BLaER1 treated with 17β-estradiol and CSF1 and Interleukin-3, amounts not matched to agents 10 nM and 100 nM (cell line): ENCODE data around the gene SCFD2.
"Not testable (repeated sequence)": the region's sequence is repeated elsewhere in the genome, so short reads cannot be mapped to it uniquely, and the experiment has no call there.

Experiments used
- H3K27ac ChIP-seq, 11 experiments: shearing (Covaris generic); formaldehyde crosslinking; 2 replicates each; pipeline ENCODE4 v1.8.1; 2022
- H3K27me3 ChIP-seq, 11 experiments: shearing (Covaris generic); formaldehyde crosslinking; 2 replicates each; pipeline ENCODE4 v1.8.1; 2022
- H3K36me3 ChIP-seq, 11 experiments: shearing (Covaris generic); formaldehyde crosslinking; 2 replicates each; pipeline ENCODE4 v1.8.1; 2022
- H3K4me1 ChIP-seq, 10 experiments: shearing (Covaris generic); formaldehyde crosslinking; 2 replicates each; pipeline ENCODE4 v1.8.1; 2022
- H3K4me2 ChIP-seq, 11 experiments: shearing (Covaris generic); formaldehyde crosslinking; 2 replicates each; pipeline ENCODE4 v1.8.1; 2022
- H3K4me3 ChIP-seq, 10 experiments: shearing (Covaris generic); formaldehyde crosslinking; 2 replicates each; pipeline ENCODE4 v1.8.1; 2022
- H3K9ac ChIP-seq, 11 experiments: shearing (Covaris generic); formaldehyde crosslinking; 2 replicates each; pipeline ENCODE4 v1.8.1; 2022
- H3K9me3 ChIP-seq, 11 experiments: shearing (Covaris generic); formaldehyde crosslinking; replicated peaks in 1 of 11; 2 replicates each; pipeline ENCODE4 v1.8.1; 2022
- H4K20me1 ChIP-seq, 11 experiments: shearing (Covaris generic); formaldehyde crosslinking; 2 replicates each; pipeline ENCODE4 v1.8.1; 2022
- Cebpa-rat ChIP-seq, 11 experiments: shearing (Covaris generic); IDR thresholded peaks; 2 replicates each; pipeline ENCODE4 v1.8.1; 2022

Gene SCFD2

GRCh38 chr4:53354012-53354722 lies 11.7 kb downstream of the SCFD2 start:
- no peak for TF ChIP-seq Cebpa-rat (IDR thresholded peaks at IDR 0.05)
- peaks cover 0 to 55% (median 0%) of the 10 kb centered on the region in 11 experiments; a peak in 7 of 22 replicates for H4K20me1 ChIP-seq
- H3K36me3 ChIP-seq = peaks cover 40 to 94% (median 79%) of the 10 kb centered on the region in 11 experiments
- no peak overlapping the region for H3K4me2 ChIP-seq
- peaks cover 10 to 41% (median 32%) of the 10 kb centered on the region in 11 experiments for H3K9me3 ChIP-seq
- no peak overlapping the region for H3K4me3 ChIP-seq
- H3K4me1 ChIP-seq = peaks cover 0 to 12% (median 6%) of the 10 kb centered on the region in 10 experiments; a peak in 9 of 20 replicates
- no peaks in the 10 kb centered on the region for H3K27me3 ChIP-seq
- no peak overlapping the region for H3K9ac ChIP-seq
- H3K27ac ChIP-seq = no peak overlapping the region

GRCh38 chr4:53349091-53349491 lies 16.8 kb downstream of the SCFD2 start:
- H3K9ac ChIP-seq = no peak overlapping the region
- no peaks in the 10 kb centered on the region for H3K27me3 ChIP-seq
- H3K4me2 ChIP-seq = no peak overlapping the region
- peaks cover 18 to 35% (median 25%) of the 10 kb centered on the region in 11 experiments for H3K9me3 ChIP-seq
- no peak overlapping the region for H3K27ac ChIP-seq
- H4K20me1 ChIP-seq = peaks cover 0 to 31% (median 0%) of the 10 kb centered on the region in 11 experiments; a peak in 4 of 22 replicates
- TF ChIP-seq Cebpa-rat (IDR thresholded peaks at IDR 0.05) = no peak
- no peak overlapping the region for H3K4me3 ChIP-seq
- H3K36me3 ChIP-seq = peaks cover 51 to 89% (median 82%) of the 10 kb centered on the region in 11 experiments
- peaks cover 0 to 6% (median 0%) of the 10 kb centered on the region in 10 experiments; a peak in 1 of 20 replicates for H3K4me1 ChIP-seq

- Histone ChIP-seq H3K4me1 (peaks cover 0 to 6% (median 0%) of the 10 kb centered on the region in 10 experiments; a peak in 1 of 20 replicates), H3K4me3 (no peak overlapping the region), H3K4me2 (no peak overlapping the region), H3K9me3 (peaks cover 16 to 35% (median 21%) of the 10 kb centered on the region in 11 experiments), H3K27me3 (no peaks in the 10 kb centered on the region), H3K27ac (no peak overlapping the region), H3K36me3 (peaks cover 47 to 79% (median 72%) of the 10 kb centered on the region in 11 experiments), H4K20me1 (peaks cover 0 to 20% (median 0%) of the 10 kb centered on the region in 11 experiments; a peak in 3 of 22 replicates), H3K9ac (no peak overlapping the region)
- no peak for TF ChIP-seq Cebpa-rat (IDR thresholded peaks at IDR 0.05)
These were observed 17.8 kb downstream of the SCFD2 start for GRCh38 chr4:53348046-53348445.

GRCh38 chr4:53346920-53347852 lies 18.7 kb downstream of the SCFD2 start:
- Histone ChIP-seq H3K9ac (no peak overlapping the region), H3K9me3 (peaks cover 16 to 36% (median 21%) of the 10 kb centered on the region in 11 experiments), H3K27ac (no peak overlapping the region), H3K4me3 (no peak overlapping the region), H3K4me1 (peaks cover 0 to 6% (median 0%) of the 10 kb centered on the region in 10 experiments; a peak in 1 of 20 replicates), H4K20me1 (peaks cover 0 to 14% (median 0%) of the 10 kb centered on the region in 11 experiments; a peak in 3 of 22 replicates), H3K36me3 (peaks cover 38 to 70% (median 63%) of the 10 kb centered on the region in 11 experiments; a peak in 21 of 22 replicates), H3K27me3 (no peaks in the 10 kb centered on the region), H3K4me2 (no peak overlapping the region)
- TF ChIP-seq Cebpa-rat (IDR thresholded peaks at IDR 0.05) = no peak

GRCh38 chr4:53346392-53346791 lies 19.5 kb downstream of the SCFD2 start:
- H3K4me2 ChIP-seq, H3K27me3 ChIP-seq, H3K27ac ChIP-seq, H3K4me3 ChIP-seq, H3K9ac ChIP-seq, H3K4me1 ChIP-seq: not testable (repeated sequence)
- Histone ChIP-seq H3K36me3 (peaks cover 34 to 65% (median 58%) of the 10 kb centered on the region in 11 experiments; a peak in 21 of 22 replicates), H3K9me3 (peaks cover 16 to 43% (median 24%) of the 10 kb centered on the region in 11 experiments), H4K20me1 (peaks cover 0 to 19% (median 0%) of the 10 kb centered on the region in 11 experiments; a peak in 3 of 22 replicates)

GRCh38 chr4:53340145-53340544 lies 25.7 kb downstream of the SCFD2 start:
- not testable (repeated sequence) for H3K4me3 ChIP-seq
- peaks cover 0 to 15% (median 0%) of the 10 kb centered on the region in 11 experiments; a peak in 2 of 22 replicates for H4K20me1 ChIP-seq

GRCh38 chr4:53334916-53335315 lies 30.9 kb downstream of the SCFD2 start:
- not testable (repeated sequence) for H3K4me3 ChIP-seq, H3K4me1 ChIP-seq, H3K9me3 ChIP-seq, H3K27ac ChIP-seq, H3K9ac ChIP-seq, H3K27me3 ChIP-seq, H3K4me2 ChIP-seq
- H4K20me1 ChIP-seq = peaks cover 0 to 11% (median 0%) of the 10 kb centered on the region in 11 experiments; a peak in 2 of 22 replicates
- peaks cover 0 to 24% (median 12%) of the 10 kb centered on the region in 11 experiments; a peak in 14 of 22 replicates for H3K36me3 ChIP-seq

More at GRCh38 chr4:53340145-53340544, 25.7 kb downstream of the SCFD2 start:
- not testable (repeated sequence) for H3K27me3 ChIP-seq, H3K4me2 ChIP-seq, H3K9ac ChIP-seq, H3K27ac ChIP-seq, H3K4me1 ChIP-seq
- H3K9me3 ChIP-seq = peaks cover 11 to 47% (median 30%) of the 10 kb centered on the region in 11 experiments
- H3K36me3 ChIP-seq = peaks cover 0 to 40% (median 20%) of the 10 kb centered on the region in 11 experiments; a peak in 15 of 22 replicates

GRCh38 chr4:53326535-53326934 lies 39.3 kb downstream of the SCFD2 start:
- H3K9me3 ChIP-seq = peaks cover 0 to 4% (median 0%) of the 10 kb centered on the region in 11 experiments; a peak in 3 of 22 replicates
- no peak overlapping the region for H3K9ac ChIP-seq
- peaks cover 0 to 24% (median 0%) of the 10 kb centered on the region in 11 experiments; a peak in 4 of 22 replicates for H4K20me1 ChIP-seq
- H3K4me1 ChIP-seq = peaks cover 6 to 8% (median 7%) of the 10 kb centered on the region in 10 experiments
- H3K4me3 ChIP-seq = no peak overlapping the region
- H3K27me3 ChIP-seq = no peaks in the 10 kb centered on the region
- no peak overlapping the region for H3K27ac ChIP-seq
- H3K4me2 ChIP-seq = no peak overlapping the region
- no peak for TF ChIP-seq Cebpa-rat (IDR thresholded peaks at IDR 0.05)
- peaks cover 0 to 25% (median 12%) of the 10 kb centered on the region in 11 experiments; a peak in 14 of 22 replicates for H3K36me3 ChIP-seq
